Transverse colon (tissue), 4 donors: ENCODE data around the gene GTPBP4. TPM values are rescaled to one million over a fixed set of nuclear protein-coding genes. Genes with fewer than 3 reads are reported as not detected.
A peak's percentile ranks its signal among the peaks of the same experiment; 100 is the strongest.

Source experiments
- DNase-seq: peaks from one replicate; pipeline ENCODE4 v3.0.0-alpha.2; 2019
- H3K27ac ChIP-seq, 4 donors: fragments of 200-600 bp; sonication (generic); 2 replicates each; pipeline ENCODE4 v1.5.1; 2016 to 2018; ENCODE audit warnings: inconsistent platforms in 4 of 4
- H3K27me3 ChIP-seq: fragments of 200-600 bp; sonication (generic); 2 replicates; pipeline ENCODE4 v1.5.1; 2017; ENCODE audit warnings: inconsistent platforms
- H3K36me3 ChIP-seq, 4 donors: fragments of 200-600 bp; sonication (generic); 2 replicates each; pipeline ENCODE4 v1.5.1; 2017 to 2019; ENCODE audit warnings: inconsistent platforms in 4 of 4
- H3K4me1 ChIP-seq, 4 donors: fragments of 200-600 bp; sonication (generic); 2 replicates each; pipeline ENCODE4 v1.5.1; 2017 to 2020; ENCODE audit warnings: inconsistent platforms in 4 of 4
- H3K4me3 ChIP-seq, 4 donors: fragments of 200-600 bp; sonication (generic); 1 replicate in 1 of 4; 2 replicates in 3 of 4; pipeline versions ENCODE4 v1.5.1 to v1.6.1; 2017 to 2019; ENCODE audit warnings: inconsistent platforms in 4 of 4
- H3K9me3 ChIP-seq, 2 donors: fragments of 200-600 bp; sonication (generic); 2 replicates each; pipeline ENCODE4 v1.5.1; 2017 to 2019; ENCODE audit warnings: inconsistent platforms in 2 of 2
- EP300 ChIP-seq: sonication (generic); formaldehyde crosslinking; IDR thresholded peaks from one replicate; pipeline ENCODE4 v1.6.1; 2017; ENCODE audit warnings: antibody characterized with exemption, low read depth
- POLR2A ChIP-seq: fragments of 450-650 bp; IDR thresholded peaks from one replicate; pipeline ENCODE4 v1.6.1; 2016; ENCODE audit warnings: antibody characterized with exemption, mild to moderate bottlenecking, moderate library complexity
- POLR2AphosphoS5 ChIP-seq, 3 donors: sonication (generic); formaldehyde crosslinking; IDR thresholded peaks; one replicate each; pipeline ENCODE4 v1.6.1; 2016; ENCODE audit warnings: antibody characterized with exemption in 3 of 3
- WGBS, 2 donors: methylation state at CpG; one replicate each; pipeline ENCODE4 v1.1.5; 2018; ENCODE audit warnings: low coverage in 1 of 2; 5-methylcytosine and 5-hydroxymethylcytosine counted together
- in situ Hi-C, 4 donors: fragments of 200-750 bp; cut with MboI; loops; one replicate each; pipeline versions ENCODE4 v1.15.0 to v1.15.1; 2017; ENCODE audit warnings: low sequenced_read_pairs in 3 of 4, low pct_ligation_motif_present in 1 of 4, low pct_unique_long_range_greater_than_20kb in 1 of 4
- intact Hi-C: fragments of 100-400 bp; cut with DNase I; formaldehyde crosslinking; loops from one replicate; pipeline ENCODE4 v1.15.1; 2023; ENCODE audit warnings: low total_unique reads
- total RNA-seq, 4 donors: library from RNA; depleted of rRNA; stranded (reverse); fragments of >200 nt; gene quantifications; one replicate each; pipeline ENCODE4 v1.1.0, GENCODE V29; 2016
- TF ChIP-seq, protein P1 (sequence below), 5 experiments: fragments of 200-600 bp in 3 of 5; fragments of 450-650 bp in 2 of 5; sonication (generic) in 3 of 5; IDR thresholded peaks; 1 replicate in 2 of 5; 2 replicates in 3 of 5; pipeline ENCODE4 v1.5.1; 2016 to 2017; ENCODE audit warnings: antibody characterized with exemption in 5 of 5, inconsistent platforms in 3 of 5, mild to moderate bottlenecking in 2 of 5, moderate library complexity in 1 of 5

The GTPBP4 gene
- total RNA-seq, 4 donors from 2014 or later, result 9.4 to 25.4 (median 17.1) TPM

GRCh38 chr10:1041514-1041913, 53.3 kb downstream of the GTPBP4 start:
- no peaks in the 10 kb centered on the region for H3K9me3 ChIP-seq
- no peak overlapping the region for H3K4me3 ChIP-seq
- in situ Hi-C loops (loop anchor here in 1 of 4 donors (10.0 kb wide), 1 partner anchor 57 kb away; the partner anchor contains the start of gene GTPBP4), intact Hi-C loops (no loop called here)
- H3K27ac ChIP-seq, result no peak overlapping the region
- no peaks in the 10 kb centered on the region for H3K27me3 ChIP-seq
- H3K4me1 ChIP-seq, result peaks cover 0 to 10% (median 2%) of the 10 kb centered on the region in 4 donors
- DNase-seq, result no peak
- 95 to 98% methylated on average over 9 of the region's 9 CpGs for WGBS, 2 donors
- TF ChIP-seq, protein P1, sequence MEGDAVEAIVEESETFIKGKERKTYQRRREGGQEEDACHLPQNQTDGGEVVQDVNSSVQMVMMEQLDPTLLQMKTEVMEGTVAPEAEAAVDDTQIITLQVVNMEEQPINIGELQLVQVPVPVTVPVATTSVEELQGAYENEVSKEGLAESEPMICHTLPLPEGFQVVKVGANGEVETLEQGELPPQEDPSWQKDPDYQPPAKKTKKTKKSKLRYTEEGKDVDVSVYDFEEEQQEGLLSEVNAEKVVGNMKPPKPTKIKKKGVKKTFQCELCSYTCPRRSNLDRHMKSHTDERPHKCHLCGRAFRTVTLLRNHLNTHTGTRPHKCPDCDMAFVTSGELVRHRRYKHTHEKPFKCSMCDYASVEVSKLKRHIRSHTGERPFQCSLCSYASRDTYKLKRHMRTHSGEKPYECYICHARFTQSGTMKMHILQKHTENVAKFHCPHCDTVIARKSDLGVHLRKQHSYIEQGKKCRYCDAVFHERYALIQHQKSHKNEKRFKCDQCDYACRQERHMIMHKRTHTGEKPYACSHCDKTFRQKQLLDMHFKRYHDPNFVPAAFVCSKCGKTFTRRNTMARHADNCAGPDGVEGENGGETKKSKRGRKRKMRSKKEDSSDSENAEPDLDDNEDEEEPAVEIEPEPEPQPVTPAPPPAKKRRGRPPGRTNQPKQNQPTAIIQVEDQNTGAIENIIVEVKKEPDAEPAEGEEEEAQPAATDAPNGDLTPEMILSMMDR (IDR thresholded peaks at IDR 0.05), result no peak
- TF ChIP-seq EP300 (no peak), POLR2A (no peak), POLR2AphosphoS5 (IDR thresholded peaks at IDR 0.05) (no peak)
- peaks cover 0 to 36% (median 16%) of the 10 kb centered on the region in 4 donors for H3K36me3 ChIP-seq

DNA sequence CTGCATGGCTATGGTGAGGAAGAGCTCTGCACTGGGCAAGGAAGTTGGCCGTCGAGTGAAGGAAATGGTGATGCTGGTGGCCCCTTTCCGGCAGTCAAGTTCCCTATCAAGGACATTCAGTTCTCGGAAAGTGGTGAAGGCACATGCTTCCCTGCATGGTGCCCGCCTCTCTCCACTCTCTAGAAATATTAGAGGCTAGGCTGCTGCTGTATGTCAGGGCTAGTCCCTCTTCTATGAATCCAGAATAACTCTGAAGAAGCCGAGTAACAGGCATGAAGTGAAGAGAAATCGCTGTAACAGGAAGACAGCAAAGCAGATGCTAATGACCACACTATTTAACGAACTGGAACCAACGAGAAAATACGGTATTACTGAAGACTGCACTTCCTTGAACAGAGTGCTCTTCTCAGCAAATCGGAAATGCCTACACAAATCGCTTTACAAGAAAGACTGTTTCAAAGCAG, 55.3 kb downstream of the GTPBP4 start:
- intact Hi-C loops, result no loop called here
- no peaks in the 10 kb centered on the region for H3K27me3 ChIP-seq
- TF ChIP-seq POLR2AphosphoS5 (IDR thresholded peaks at IDR 0.05) (peak; percentile 35 to 54 (median 38)), POLR2A (peak; percentile 61), EP300 (no peak)
- TF ChIP-seq, protein P1 (IDR thresholded peaks at IDR 0.05), result no peak
- H3K9me3 ChIP-seq, result no peaks in the 10 kb centered on the region
- H3K27ac ChIP-seq, result peak overlapping the region; percentile 49 to 78 (median 60)
- peaks cover 0 to 36% (median 16%) of the 10 kb centered on the region in 4 donors for H3K36me3 ChIP-seq
- 54 to 64% methylated on average over 9 to 12 of the region's 12 CpGs for WGBS, 2 donors
- peak; percentile 44 for DNase-seq
- in situ Hi-C loops, result loop anchor here in 1 of 4 donors (10.0 kb wide), 1 partner anchor 59 kb away; the partner anchor contains the start of gene GTPBP4
- H3K4me1 ChIP-seq, result peaks cover 0 to 18% (median 9%) of the 10 kb centered on the region in 4 donors
- H3K4me3 ChIP-seq, result peak overlapping the region in 1 of 4 donors; percentile 18

DNA sequence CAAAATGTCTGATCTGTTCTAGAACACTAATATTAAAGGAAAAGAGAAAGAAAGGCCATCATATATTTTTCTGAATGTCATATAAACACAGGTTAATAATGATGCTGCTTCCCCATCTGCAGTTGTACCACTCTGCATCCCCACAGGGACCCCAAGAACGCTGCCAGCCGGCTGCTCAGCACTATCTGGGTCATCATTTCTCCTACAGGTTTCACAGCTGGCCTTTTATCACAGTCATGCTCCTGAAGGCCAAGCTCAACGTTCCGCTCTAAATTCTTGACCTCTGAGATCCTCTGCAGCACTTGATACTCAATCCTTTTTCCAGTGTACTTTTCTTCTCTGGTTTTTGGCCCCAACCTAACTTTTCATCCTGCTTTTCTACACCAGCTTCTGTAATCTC, 55.9 kb downstream of the GTPBP4 start:
- peaks cover 0 to 18% (median 9%) of the 10 kb centered on the region in 4 donors for H3K4me1 ChIP-seq
- WGBS, 2 donors, result 66 to 71% methylated on average over 2 to 4 of the region's 4 CpGs
- no peak overlapping the region for H3K4me3 ChIP-seq
- DNase-seq, result no peak
- in situ Hi-C loops, result loop anchor here in 1 of 4 donors (10.0 kb wide), 1 partner anchor 59 kb away; the partner anchor contains the start of gene GTPBP4
- peak overlapping the region; percentile 49 to 78 (median 60) for H3K27ac ChIP-seq
- H3K27me3 ChIP-seq, result no peaks in the 10 kb centered on the region
- H3K36me3 ChIP-seq, result peaks cover 0 to 36% (median 16%) of the 10 kb centered on the region in 4 donors
- H3K9me3 ChIP-seq, result no peaks in the 10 kb centered on the region
- TF ChIP-seq POLR2A, result no peak
- TF ChIP-seq, protein P1 (IDR thresholded peaks at IDR 0.05), result no peak
- intact Hi-C loops, result no loop called here

- Histone ChIP-seq H3K4me3 (no peak overlapping the region), H3K4me1 (peaks cover under 1 to 22% (median 11%) of the 10 kb centered on the region in 4 donors), H3K27me3 (no peaks in the 10 kb centered on the region), H3K9me3 (no peaks in the 10 kb centered on the region), H3K36me3 (peaks cover 0 to 36% (median 15%) of the 10 kb centered on the region in 4 donors), H3K27ac (peak overlapping the region in 3 of 4 donors; percentile 49 to 78 (median 56))
- in situ Hi-C loops (loop anchor here in 1 of 4 donors (10.0 kb wide), 1 partner anchor 60 kb away; the partner anchor contains the start of gene GTPBP4), intact Hi-C loops (no loop called here)
- no peak for DNase-seq
- WGBS, 2 donors, result 78 to 81% methylated on average over 4 of the region's 4 CpGs
- TF ChIP-seq, protein P1 (IDR thresholded peaks at IDR 0.05), result no peak
- no peak for TF ChIP-seq POLR2AphosphoS5 (IDR thresholded peaks at IDR 0.05)
- no peak for TF ChIP-seq EP300
- no peak for TF ChIP-seq POLR2A
Observed at GRCh38 chr10:1044964-1045363, 56.7 kb downstream of the GTPBP4 start.
